Measurements from ENCODE around the gene DDX27. TPM values are rescaled to one million over a fixed set of nuclear protein-coding genes. Genes with fewer than 3 reads are reported as not detected.
"Not testable (repeated sequence)": the region's sequence is repeated elsewhere in the genome, so short reads cannot be mapped to it uniquely, and the experiment has no call there.

DDX27 gene
- polyA plus RNA-seq, 6 donors from 2014 or later = 32.6 to 76.5 (median 46.7) TPM

GRCh38 chr20:49185071-49185761, 34.0 kb upstream of the DDX27 start:
- peak overlapping the region in 3 of 6 donors; percentile 3 to 55 (median 19) for H3K27ac Mint-ChIP-seq
- no peak for DNase-seq
- no peak for ATAC-seq (ENCODE audit: low read depth in 2 of 2)

GRCh38 chr20:49186535-49187329, 32.5 kb upstream of the DDX27 start:
- no peak for ATAC-seq (ENCODE audit: low read depth in 2 of 2)
- Mint-ChIP-seq H3K4me3 (peak overlapping the region; percentile 77 to 98 (median 92)), H3K27me3 (peaks cover 0 to 6% (median 0%) of the 10 kb centered on the region in 3 donors), H3K4me1 (peaks cover 26 to 41% (median 40%) of the 10 kb centered on the region in 3 donors), H3K9me3 (no peaks in the 10 kb centered on the region), H3K27ac (peak overlapping the region; percentile 25 to 96 (median 90)), H3K36me3 (no peaks in the 10 kb centered on the region)
- peak; percentile 33 for DNase-seq

More at GRCh38 chr20:49185071-49185761, 34.0 kb upstream of the DDX27 start:
- H3K4me1 Mint-ChIP-seq = peaks cover 35 to 56% (median 52%) of the 10 kb centered on the region in 3 donors
- no peaks in the 10 kb centered on the region for H3K36me3 Mint-ChIP-seq
- H3K27me3 Mint-ChIP-seq = peaks cover 0 to 6% (median 0%) of the 10 kb centered on the region in 3 donors
- peak overlapping the region in 4 of 8 donors; percentile 5 to 64 (median 23) for H3K4me3 Mint-ChIP-seq
- no peaks in the 10 kb centered on the region for H3K9me3 Mint-ChIP-seq

GRCh38 chr20:49187330-49187850, 31.8 kb upstream of the DDX27 start:
- peak overlapping the region; percentile 77 to 98 (median 92) for H3K4me3 Mint-ChIP-seq

DNA sequence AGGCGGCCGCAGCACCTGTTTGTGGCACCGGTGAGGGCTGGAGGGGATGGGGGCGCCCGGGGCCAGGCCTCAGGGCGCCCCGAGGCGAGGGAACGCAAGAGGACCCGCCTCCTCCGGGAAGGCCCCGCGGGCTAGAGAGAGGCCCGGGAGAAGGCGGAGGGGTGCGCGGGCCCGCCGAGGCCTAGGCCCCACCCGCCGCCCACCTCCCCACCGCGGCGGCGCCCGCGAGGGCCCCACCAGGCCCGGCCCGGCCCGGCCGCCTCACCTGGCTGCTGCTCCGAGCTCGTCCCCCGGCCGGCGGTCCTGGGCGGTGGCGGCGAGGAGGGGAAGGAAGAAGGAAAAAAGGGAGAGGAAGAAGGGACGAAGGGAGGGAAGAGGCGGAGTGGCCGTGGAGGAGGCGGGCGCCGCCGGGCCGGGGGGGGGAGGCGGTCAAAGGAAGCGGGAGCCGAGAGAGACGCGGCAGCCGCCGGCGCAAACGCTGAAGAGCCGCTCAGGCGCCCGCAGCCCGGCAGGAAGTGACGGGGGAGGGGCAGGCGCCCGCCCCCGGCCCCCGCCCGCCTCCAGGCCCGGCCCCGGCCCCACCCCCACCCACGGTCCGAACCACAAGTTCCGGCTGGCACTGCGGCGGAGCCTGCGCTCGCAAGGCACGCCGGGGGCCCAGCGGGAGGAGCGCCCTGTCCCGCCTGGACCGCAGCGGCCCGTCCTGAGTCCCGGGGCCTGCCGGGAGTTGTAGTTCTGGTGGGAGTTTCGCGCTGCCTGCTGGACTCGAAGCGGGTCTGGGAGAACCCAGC, 31.2 kb upstream of the DDX27 start, which contains the start of gene STAU1:
TSS of gene STAU1 (minus strand) at position 484 of the 791 bp plus-strand sequence. CDS start 22,133 bp downstream, outside the sequence.
- ATAC-seq (ENCODE audit: low read depth in 2 of 2) = peak; percentile 94
- peak; percentile 90 for DNase-seq
- Mint-ChIP-seq H3K4me1 (peaks cover 25 to 34% (median 28%) of the 10 kb centered on the region in 3 donors), H3K36me3 (no peaks in the 10 kb centered on the region), H3K9me3 (no peaks in the 10 kb centered on the region), H3K4me3 (peak within 1 kb of the TSS; percentile 77 to 98 (median 92)), H3K27ac (peak within 1 kb of the TSS; percentile 76 to 97 (median 96)), H3K27me3 (peaks cover 0 to 6% (median 0%) of the 10 kb centered on the region in 3 donors)

More at GRCh38 chr20:49187330-49187850, 31.8 kb upstream of the DDX27 start:
- H3K9me3 Mint-ChIP-seq = no peaks in the 10 kb centered on the region
- peak overlapping the region in 5 of 6 donors; percentile 76 to 96 (median 90) for H3K27ac Mint-ChIP-seq
- no peaks in the 10 kb centered on the region for H3K36me3 Mint-ChIP-seq
- DNase-seq (peak; percentile 23), ATAC-seq (ENCODE audit: low read depth in 2 of 2) (peak in 1 of 2 donors; percentile 4)
- peaks cover 26 to 37% (median 35%) of the 10 kb centered on the region in 3 donors for H3K4me1 Mint-ChIP-seq
- peaks cover 0 to 6% (median 0%) of the 10 kb centered on the region in 3 donors for H3K27me3 Mint-ChIP-seq

- not testable (repeated sequence) for H3K36me3 Mint-ChIP-seq; H3K27ac Mint-ChIP-seq; H3K4me1 Mint-ChIP-seq; H3K27me3 Mint-ChIP-seq; H3K9me3 Mint-ChIP-seq; H3K4me3 Mint-ChIP-seq; DNase-seq; ATAC-seq (ENCODE audit: low read depth in 2 of 2)
These were observed 26.2 kb upstream of the DDX27 start for GRCh38 chr20:49192944-49193518.

DNA sequence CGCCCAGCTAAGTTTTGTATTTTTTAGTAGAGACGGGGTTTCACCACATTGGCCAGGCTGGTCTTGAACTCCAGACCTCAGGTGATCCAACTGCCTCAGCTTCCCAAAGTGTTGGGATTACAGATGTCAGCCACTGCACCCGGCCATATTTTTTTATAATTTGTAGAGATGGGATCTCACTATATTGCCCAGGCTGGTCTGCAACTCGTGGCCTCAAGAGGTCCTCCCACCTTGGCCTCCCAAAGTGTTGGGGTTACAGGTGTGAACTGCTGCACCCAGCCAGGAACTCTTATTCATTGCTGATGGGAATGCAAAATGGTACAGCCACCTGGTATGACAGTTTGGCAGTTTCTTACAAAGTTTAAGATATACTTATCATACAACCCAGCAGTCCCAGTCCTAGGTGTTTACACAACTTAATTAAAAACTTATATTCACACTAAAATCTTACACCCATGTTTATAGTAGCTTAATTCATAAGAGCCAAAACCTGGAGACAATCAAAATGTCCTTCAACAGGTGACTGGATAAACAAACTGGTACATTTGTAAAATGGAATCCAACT, 19.4 kb upstream of the DDX27 start:
- Mint-ChIP-seq H3K4me3 (no peak overlapping the region), H3K27ac (no peak overlapping the region), H3K36me3 (no peaks in the 10 kb centered on the region), H3K27me3 (no peaks in the 10 kb centered on the region), H3K9me3 (peaks cover 0 to 11% (median 2%) of the 10 kb centered on the region in 7 donors), H3K4me1 (no peaks in the 10 kb centered on the region)
- ATAC-seq (ENCODE audit: low read depth in 2 of 2) = no peak
- DNase-seq = no peak

DNA sequence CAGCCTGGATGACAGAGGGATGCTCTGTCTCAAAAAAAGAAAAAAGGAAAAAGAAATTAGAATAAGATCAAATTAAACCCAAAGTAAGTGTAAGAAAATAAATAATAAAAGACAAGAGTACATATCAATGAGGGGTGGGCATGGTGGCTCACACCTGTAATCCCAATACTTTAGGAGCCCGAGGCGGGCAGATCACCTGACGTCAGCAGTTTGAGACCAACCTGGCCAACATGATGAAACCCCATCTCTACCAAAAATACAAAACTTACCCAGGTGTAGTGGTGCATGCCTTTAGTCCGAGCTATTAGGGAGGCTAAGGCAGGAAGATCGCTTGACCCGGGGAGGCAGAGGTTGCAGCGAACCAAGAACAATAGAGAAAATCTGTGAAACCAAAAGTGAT, 16.2 kb upstream of the DDX27 start:
- Mint-ChIP-seq H3K9me3 (peaks cover 0 to 11% (median 2%) of the 10 kb centered on the region in 7 donors), H3K36me3 (no peaks in the 10 kb centered on the region), H3K27ac (peak overlapping the region in 1 of 6 donors; percentile 39), H3K4me1 (no peaks in the 10 kb centered on the region), H3K4me3 (no peak overlapping the region), H3K27me3 (no peaks in the 10 kb centered on the region)
- ATAC-seq (ENCODE audit: low read depth in 2 of 2) (no peak), DNase-seq (no peak)

DNA sequence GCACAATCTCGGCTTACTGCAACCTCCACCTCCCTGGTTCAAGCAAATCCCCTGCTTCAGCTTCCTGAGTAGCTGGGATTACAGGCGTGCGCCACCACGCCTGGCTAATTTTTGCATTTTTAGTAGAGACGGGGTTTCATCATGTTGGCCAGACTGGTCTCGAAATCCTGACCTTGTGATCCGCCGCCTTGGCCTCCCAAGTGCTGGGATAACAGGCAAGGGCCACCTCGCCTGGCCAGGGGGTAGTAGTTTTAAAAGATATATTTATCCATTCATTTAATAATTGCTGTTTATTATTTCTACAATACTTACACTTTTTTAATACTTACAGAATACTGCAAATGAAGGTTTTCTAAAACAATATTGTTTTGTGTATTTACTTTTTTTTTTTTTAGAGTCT, 15.5 kb upstream of the DDX27 start:
- Mint-ChIP-seq H3K36me3 (no peaks in the 10 kb centered on the region), H3K9me3 (peaks cover 0 to 11% (median 2%) of the 10 kb centered on the region in 7 donors), H3K27me3 (no peaks in the 10 kb centered on the region), H3K4me1 (no peaks in the 10 kb centered on the region), H3K4me3 (no peak overlapping the region), H3K27ac (no peak overlapping the region)
- DNase-seq = no peak
- ATAC-seq (ENCODE audit: low read depth in 2 of 2) = no peak

DNA sequence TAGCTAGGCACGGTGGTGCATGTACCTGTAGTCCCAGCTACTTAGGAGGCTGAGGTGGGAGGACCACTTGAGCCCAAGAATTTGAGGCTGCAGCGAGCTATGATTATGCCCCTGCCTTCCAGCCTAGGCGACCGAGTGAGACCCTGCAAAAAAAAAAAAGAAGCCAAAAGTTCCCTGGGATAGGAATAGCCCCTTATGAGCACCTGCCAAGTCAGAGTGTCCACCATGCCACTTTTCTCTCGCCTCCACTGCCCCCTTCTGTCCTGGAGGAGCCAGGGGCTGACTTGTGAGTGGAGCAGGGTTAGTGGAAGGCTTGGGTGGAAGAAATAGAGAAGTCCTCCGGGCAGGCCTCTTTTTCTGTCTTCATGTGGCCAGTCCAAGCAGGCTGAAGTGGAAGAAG, 12.1 kb upstream of the DDX27 start:
- Mint-ChIP-seq H3K4me3 (no peak overlapping the region), H3K9me3 (peaks cover 6 to 17% (median 14%) of the 10 kb centered on the region in 7 donors)
- ATAC-seq (ENCODE audit: low read depth in 2 of 2) = no peak

GRCh38 chr20:49210101-49210756, 9.0 kb upstream of the DDX27 start:
- DNase-seq = no peak
- H3K9me3 Mint-ChIP-seq = peaks cover 6 to 17% (median 14%) of the 10 kb centered on the region in 7 donors

More for the DNA sequence above, 12.1 kb upstream of the DDX27 start:
- Mint-ChIP-seq H3K36me3 (peaks cover 0 to 9% of the 10 kb centered on the region in 2 donors), H3K27ac (no peak overlapping the region), H3K27me3 (peaks cover 0 to 5% (median 0%) of the 10 kb centered on the region in 3 donors), H3K4me1 (no peaks in the 10 kb centered on the region)
- DNase-seq = no peak

GRCh38 chr20:49210757-49211110, 8.5 kb upstream of the DDX27 start:
- Mint-ChIP-seq H3K4me3 (no peak overlapping the region), H3K27me3 (peaks cover 0 to 5% (median 0%) of the 10 kb centered on the region in 3 donors), H3K27ac (no peak overlapping the region), H3K36me3 (peaks cover 0 to 9% of the 10 kb centered on the region in 2 donors), H3K9me3 (peaks cover 6 to 17% (median 14%) of the 10 kb centered on the region in 7 donors), H3K4me1 (no peaks in the 10 kb centered on the region)
- no peak for DNase-seq
- ATAC-seq (ENCODE audit: low read depth in 2 of 2) = no peak

More at GRCh38 chr20:49210101-49210756, 9.0 kb upstream of the DDX27 start:
- peaks cover 0 to 9% of the 10 kb centered on the region in 2 donors for H3K36me3 Mint-ChIP-seq
- H3K27ac Mint-ChIP-seq = no peak overlapping the region
- no peaks in the 10 kb centered on the region for H3K4me1 Mint-ChIP-seq
- peaks cover 0 to 5% (median 0%) of the 10 kb centered on the region in 3 donors for H3K27me3 Mint-ChIP-seq
- no peak overlapping the region for H3K4me3 Mint-ChIP-seq
- ATAC-seq (ENCODE audit: low read depth in 2 of 2) = no peak

GRCh38 chr20:49214571-49214970, 4.6 kb upstream of the DDX27 start:
- peaks cover 6 to 18% (median 11%) of the 10 kb centered on the region in 7 donors for H3K9me3 Mint-ChIP-seq
- peaks cover 9 to 17% (median 10%) of the 10 kb centered on the region in 3 donors for H3K4me1 Mint-ChIP-seq
- no peak for ATAC-seq (ENCODE audit: low read depth in 2 of 2)
- H3K36me3 Mint-ChIP-seq = peaks cover 0 to 9% of the 10 kb centered on the region in 2 donors
- no peak overlapping the region for H3K27ac Mint-ChIP-seq
- H3K27me3 Mint-ChIP-seq = peaks cover 0 to 5% (median 0%) of the 10 kb centered on the region in 3 donors
- no peak for DNase-seq
- H3K4me3 Mint-ChIP-seq = no peak overlapping the region
